Endothelial cell of hepatic sinusoid (primary cell): ENCODE measurements around the gene CACNA1C.

ENCODE experiments used
- in situ Hi-C: cut with HindIII; loops from 2 replicates; pipeline ENCODE4 v1.10.0; 2017; ENCODE audit warnings: low sequenced_read_pairs

The CACNA1C gene

GRCh38 chr12:2288875-2289274, 236.1 kb downstream of the CACNA1C start:
- in situ Hi-C loops: no loop called here

DNA sequence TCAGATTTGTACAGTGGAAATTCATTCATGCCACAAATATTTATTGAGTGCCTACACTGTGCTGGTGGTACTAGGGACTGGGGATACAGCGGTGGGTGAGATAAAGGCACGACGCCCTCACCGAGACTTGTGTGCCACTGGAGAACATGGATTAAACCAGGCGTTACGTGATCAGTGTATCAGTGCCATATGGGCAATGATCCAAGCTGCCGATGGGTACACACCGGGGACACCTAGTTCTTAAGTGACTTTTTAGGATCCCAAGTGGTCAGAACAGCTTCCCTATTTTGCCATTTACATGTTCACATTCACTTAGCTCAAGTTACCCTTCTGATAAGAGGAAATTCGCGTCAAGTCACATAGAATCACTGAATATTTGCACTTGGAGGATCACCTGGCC, 236.7 kb downstream of the CACNA1C start:
- in situ Hi-C loops: no loop called here

DNA sequence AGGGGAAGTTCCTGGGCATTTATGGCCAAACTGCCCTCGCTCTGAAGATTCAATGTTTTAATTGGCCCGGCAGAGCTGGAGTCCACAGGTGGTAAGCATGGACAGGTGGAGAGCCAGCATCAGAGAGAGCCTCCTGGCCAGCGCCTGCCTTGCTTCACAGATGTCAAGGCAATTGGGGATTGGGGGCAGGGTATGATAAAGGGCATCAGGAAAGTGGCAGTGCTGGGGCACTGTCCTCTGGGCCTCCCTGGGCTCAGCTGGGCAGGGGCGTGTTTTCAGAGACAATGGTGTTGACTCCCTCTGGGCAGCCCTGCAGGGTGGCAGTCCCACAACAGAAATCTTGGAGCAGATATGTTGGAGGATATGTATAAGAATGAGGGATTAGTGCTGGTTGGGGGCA, 237.3 kb downstream of the CACNA1C start:
- in situ Hi-C loops: no loop called here

GRCh38 chr12:2290516-2291065, 237.8 kb downstream of the CACNA1C start:
- in situ Hi-C loops: no loop called here

DNA sequence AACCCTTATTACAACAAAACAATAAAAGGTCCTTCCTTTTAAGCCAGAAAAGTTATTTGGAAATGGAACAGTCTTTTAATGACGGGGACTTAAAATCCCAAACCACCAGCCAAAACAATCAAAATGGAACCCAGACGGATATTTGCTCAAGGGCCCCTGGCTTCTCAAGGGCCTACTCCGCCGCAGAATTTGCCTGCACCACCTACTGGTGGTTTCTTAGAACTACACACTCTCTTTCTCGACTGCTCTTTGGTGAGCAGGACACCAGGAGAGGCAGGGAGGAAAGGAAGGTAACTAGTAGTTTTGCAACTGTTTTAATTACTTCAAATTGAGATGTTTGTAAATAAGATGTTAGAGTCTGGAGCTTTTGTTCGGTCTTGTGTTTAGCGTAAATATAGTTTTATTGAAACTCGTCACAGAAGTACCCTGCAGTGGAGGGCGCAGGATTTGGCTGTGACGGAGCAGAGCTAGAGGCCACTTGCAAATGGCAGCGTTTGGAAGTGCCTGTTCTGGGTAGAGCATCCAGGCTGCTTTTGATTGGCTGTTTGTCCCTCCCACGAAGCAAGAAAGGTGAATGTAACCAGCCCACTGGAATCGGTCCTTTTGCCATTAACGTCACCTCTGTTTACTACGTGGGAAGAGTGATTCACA, 238.5 kb downstream of the CACNA1C start:
- in situ Hi-C loops: no loop called here

DNA sequence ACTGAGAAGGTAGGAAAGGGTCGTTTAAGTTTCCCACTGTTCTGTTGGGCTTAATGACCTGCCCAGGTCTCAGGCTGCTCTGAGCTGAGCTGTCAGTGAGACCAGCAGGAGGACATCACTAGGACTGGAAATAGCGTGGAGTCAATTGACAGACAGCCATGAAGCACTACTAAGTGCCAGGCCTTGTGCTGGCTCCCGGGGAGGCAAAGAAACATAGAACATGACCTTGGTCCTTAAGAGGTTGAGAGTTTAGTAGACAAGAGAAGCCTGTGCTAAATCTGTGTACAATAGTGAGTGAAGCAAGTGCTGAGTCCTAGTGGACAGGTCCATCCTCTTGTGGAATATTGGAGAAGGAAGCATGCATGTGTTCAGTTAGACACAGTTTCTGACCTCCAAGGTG, 239.2 kb downstream of the CACNA1C start:
- in situ Hi-C loops: no loop called here

- in situ Hi-C loops: no loop called here
Measured at GRCh38 chr12:2292560-2292959, 239.8 kb downstream of the CACNA1C start.

GRCh38 chr12:2294651-2295475, 242.1 kb downstream of the CACNA1C start:
- in situ Hi-C loops: no loop called here

DNA sequence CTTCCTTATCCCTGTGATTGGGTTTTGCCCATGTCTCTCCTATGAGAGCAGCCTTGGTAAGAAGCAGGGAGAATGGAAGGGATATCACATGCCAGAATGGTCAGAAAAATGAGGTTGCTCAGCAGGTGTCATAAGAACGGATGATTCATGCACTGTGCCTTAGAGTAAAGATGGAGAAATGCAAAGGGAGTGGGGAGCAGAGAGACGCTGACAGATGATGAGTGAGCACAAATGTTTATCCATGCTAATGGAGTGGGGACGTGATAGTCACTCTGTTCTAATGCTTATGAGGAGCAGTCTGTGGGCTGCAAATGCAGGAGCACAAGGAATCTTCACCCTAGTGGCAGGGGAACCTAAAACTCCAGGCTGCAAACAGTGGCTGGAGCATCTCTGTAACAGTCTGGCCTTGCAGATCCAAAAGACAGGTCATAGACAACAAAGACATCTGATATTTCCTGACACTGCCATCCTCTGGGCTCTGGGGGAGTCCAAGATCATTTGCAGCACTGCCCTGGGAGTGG, 243.2 kb downstream of the CACNA1C start:
- in situ Hi-C loops: no loop called here

GRCh38 chr12:2297004-2297403, 244.2 kb downstream of the CACNA1C start:
- in situ Hi-C loops: no loop called here

- in situ Hi-C loops: no loop called here
Measured at GRCh38 chr12:2297658-2298057, 244.9 kb downstream of the CACNA1C start.

- in situ Hi-C loops: no loop called here
Measured at GRCh38 chr12:2298556-2299200, 245.9 kb downstream of the CACNA1C start.

GRCh38 chr12:2299206-2299605, 246.4 kb downstream of the CACNA1C start:
- in situ Hi-C loops: no loop called here

- in situ Hi-C loops: no loop called here
Measured at GRCh38 chr12:2300168-2300567, 247.4 kb downstream of the CACNA1C start.

DNA sequence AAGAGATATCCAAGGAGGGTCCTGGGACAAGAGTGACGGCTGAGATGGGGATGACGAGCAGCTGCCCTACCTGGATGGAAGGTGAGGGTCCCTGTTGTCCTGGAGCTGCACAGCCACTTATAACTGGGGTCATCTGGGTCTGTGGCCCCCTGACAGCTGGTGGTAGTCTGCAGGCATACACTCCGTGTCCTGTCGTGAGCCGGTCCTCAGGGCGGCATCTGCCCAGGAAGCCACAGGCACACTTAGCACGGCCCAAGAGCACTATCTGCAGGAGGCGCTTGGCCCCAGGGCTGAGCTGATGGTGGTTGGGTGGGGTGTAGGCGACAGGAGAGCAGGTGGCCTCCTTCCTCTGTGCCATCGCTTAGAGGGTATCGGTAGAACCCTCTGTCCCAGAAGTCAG, 248.1 kb downstream of the CACNA1C start:
- in situ Hi-C loops: no loop called here

DNA sequence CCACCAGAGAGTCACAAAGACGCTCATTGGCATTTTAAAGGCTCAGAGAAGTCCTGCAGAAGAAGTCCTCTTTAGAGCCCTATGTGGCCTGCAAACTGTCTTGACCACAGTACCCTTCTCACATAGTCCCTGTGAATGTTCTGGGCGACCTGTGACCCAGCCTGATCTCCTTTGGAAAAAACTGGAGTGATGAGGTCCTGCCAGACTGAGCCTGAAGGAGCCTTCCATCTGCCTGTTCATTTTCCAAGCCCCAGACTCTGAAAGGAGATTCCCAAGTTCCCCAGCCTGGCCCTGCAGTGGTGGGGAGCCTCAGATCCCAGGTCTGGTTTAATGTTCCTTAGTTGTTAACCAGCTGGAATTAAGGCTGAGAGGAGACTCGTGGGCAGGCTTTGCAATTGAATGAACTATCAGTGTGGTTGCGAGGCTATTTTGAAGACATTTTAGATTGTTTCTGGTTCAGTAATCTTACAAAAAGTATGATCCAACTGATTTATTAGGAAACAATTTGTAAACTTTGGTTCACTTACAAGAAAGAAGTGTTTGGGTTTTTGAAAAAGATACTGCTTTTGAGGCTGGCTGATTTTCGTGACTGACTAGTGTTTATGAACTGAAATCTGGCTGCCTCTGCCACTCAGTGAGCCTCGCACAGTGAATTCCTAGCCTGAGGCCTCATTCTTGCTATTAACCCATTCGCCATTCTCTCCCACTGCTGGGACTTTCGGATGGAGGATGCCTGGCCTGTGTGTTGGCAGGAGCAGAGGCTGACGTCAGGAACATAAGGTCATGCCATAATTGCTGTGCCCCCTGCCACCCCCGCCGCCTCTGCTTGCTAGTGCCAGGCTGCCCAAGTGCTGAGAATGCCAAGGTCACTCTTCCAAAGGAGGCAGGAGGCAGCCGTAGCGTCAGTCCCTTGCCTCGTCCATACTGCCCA, 249.0 kb downstream of the CACNA1C start:
- in situ Hi-C loops: no loop called here

DNA sequence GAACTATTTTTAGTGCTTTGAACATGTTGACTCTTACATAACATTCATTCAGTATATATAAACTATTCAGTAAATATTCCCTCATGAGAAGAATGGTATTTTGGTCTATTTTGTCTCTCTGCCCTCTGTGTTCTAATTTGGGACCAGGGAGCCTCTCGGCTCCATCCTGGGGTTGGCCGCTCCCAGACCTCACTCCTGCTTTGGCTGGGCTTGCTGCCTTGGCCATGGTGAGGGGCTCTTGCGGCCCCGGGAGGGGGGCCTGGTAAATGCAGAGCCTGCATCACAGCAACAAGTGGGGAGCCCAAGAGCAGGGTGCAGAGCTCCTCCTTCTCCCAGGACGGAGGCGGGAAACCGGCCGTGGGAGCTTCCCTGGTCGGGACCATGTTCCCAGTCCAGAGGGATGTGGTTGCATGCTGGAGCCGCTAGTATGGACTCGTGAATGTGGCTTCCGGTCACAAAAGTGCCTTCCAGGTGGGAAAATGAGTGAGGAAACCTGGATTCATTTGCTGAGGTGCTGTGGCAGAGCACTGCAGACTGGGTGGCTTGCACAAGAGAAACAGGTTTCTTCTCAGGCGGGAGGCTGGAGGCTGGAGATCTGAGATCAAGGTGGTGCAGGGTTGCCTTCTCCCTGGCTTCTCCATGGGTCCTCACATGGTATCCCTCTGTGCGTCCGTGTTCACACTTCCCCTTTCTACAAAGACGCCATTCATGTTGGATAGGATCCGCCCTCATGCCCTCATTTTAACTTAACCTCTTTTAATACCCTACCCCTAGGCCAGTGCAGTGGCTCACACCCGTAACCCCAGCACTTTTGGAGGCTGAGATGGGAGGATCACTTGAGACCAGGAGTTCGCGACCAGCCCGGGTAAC, 250.2 kb downstream of the CACNA1C start:
- in situ Hi-C loops: no loop called here

DNA sequence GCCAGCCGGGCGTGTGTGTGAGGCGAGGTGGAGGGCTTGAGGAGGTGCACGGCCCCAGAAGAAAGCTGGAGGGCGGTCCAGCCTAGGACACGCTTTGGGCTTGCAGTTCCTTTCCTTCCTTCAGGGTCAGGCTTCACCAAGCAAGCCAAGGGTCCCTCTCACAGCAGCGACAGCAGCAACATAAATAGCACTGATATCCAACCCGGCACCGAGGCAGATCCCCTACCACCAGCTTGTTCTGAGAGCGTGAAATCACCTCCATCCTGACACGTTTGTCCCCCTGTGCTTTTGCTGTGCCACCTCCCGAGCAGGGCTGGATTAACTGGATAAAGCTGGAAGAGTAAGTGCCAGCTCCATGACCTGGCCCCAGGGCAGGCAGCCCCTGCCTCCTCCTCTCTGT, 251.4 kb downstream of the CACNA1C start:
- in situ Hi-C loops: no loop called here

DNA sequence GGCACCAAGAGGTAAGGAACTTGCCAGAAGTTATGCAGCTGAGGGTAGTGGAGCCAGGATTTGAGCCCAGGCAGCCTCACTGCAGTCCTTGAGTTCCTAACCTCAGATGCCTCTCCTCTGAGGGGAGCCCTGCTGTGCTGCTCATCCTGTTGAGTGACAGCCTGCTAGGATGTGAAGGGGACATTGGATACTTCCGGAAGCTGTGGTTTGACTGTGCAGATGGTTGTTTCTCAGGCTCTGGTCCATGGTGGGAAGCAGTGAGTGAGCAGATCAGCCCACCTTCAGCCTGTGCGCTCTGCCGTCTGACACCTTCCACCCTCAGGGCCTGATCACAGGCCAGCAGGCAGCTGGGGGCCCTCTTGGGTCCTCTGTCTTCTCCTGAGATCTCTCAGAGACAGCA, 253.2 kb downstream of the CACNA1C start:
- in situ Hi-C loops: no loop called here
